ENCODE results near the gene PIP5KL1. TPM values are rescaled to one million over a fixed set of nuclear protein-coding genes. Genes with fewer than 3 reads are reported as not detected.

PIP5KL1 gene
- total RNA-seq, 1 experiment from 2014 or later, result 3.8 TPM

DNA sequence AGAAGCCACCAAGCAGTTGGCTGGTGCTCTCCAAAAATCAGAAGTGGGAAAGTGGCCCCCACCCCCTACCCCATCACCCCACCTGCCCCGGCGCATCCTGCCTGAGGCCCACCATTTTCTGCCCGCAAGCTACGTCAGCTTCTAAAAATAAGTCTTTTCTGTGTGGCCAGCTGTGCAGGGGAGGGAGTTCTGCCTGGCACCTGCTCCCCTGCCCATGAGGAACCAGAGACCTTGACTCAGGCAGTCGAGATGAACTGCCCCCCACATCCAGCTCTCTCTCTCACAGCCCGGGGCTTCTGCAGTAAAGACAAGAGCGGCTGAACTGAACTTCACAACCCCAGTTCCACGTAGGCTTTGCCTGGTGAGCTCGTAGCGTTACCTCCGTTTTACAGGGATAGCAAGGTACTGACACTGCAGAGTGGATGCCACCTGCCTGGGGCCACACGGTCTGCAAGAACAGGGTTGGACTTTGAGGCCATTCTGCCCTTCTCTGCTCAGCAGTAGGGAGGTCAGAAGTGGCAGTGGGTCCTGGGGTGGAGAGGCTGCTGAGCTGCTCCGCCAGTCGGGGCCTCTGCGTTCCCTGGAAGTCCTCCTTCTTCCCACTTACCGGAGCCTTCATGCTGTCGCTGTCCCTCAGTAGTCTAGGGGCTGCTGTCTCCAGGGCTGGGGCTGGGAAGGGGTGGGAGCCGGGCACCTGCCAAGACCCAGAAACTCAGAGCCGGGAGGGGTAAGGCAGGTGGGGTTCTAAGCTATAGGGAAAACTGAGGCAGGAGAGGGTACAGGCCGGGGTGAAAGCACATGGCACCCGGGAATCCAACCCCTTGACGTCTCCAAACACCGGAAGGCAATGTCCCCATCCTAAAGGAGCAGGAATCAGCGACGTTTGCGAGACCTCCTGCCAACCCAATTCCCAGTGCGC, 14.5 kb downstream of the PIP5KL1 start:
- DNase-seq (ENCODE audit: low spot score), result no peak

GRCh38 chr9:127915325-127915752, 15.2 kb downstream of the PIP5KL1 start:
- DNase-seq (ENCODE audit: low spot score), result no peak

- no peak for DNase-seq (ENCODE audit: low spot score)
Measured at GRCh38 chr9:127913682-127914081, 16.9 kb downstream of the PIP5KL1 start.

DNA sequence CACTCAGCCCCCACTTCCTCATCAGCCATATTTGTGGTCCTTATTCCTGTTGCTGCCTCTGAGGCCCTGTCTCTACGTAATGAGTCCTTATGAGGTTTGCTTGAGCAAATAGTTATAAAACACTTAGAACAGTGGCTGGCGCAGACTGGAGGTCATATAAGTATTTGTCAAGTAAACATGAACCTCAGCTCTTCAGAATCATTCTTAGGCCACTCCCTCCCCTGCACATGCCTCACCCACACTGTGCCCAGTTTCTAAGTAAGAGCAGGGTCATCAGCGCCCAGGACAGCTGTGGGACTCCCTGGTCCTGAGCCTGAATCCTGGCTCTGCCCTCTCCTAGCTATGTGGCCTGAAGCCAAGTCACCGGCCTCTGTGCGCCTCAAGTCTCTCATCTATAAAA, 17.7 kb downstream of the PIP5KL1 start:
- DNase-seq (ENCODE audit: low spot score), result peak; percentile 72

- no peak for DNase-seq (ENCODE audit: low spot score)
Measured at GRCh38 chr9:127912296-127912695, 18.3 kb downstream of the PIP5KL1 start.

- DNase-seq (ENCODE audit: low spot score), result peak; percentile 72
Measured at GRCh38 chr9:127910613-127911205, 19.9 kb downstream of the PIP5KL1 start.

GRCh38 chr9:127909839-127910273, 20.7 kb downstream of the PIP5KL1 start:
- DNase-seq (ENCODE audit: low spot score), result no peak

DNA sequence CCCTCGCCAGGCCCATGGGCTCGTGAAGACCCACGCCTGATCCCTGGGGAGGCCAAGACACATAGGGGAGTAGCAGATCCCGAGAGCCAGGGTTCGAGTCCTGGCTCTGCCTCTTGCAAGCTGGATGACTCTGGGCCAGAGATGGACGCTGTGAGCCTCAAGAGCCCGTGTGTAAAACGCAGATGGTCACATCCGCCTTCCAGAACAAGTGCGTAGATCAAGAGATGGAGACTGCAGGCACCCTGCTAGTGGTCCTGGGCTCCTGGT, 22.0 kb downstream of the PIP5KL1 start:
- no peak for DNase-seq (ENCODE audit: low spot score)

- no peak for DNase-seq (ENCODE audit: low spot score)
Measured at GRCh38 chr9:127907867-127908659, 22.5 kb downstream of the PIP5KL1 start.

DNA sequence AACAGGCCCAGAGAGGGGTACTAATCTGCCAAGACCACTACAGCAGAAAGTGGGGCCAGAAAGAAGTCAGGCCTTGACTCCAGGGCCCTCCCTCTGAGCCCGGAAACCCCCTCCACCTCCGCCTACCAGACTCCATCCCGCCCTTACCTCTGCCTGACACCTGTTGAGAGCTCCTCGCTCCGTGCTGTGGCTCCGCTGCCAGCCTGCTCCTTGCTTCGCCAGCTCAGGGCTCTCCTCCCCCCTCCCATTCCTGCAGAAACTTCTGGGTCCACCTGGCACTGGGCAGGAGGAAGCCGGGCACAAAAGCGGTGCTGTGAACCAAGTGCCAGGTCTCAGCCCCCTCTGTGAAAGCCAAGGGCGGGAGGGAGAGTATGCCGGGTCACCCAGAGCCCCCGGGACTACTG, 24.8 kb downstream of the PIP5KL1 start:
- no peak for DNase-seq (ENCODE audit: low spot score)

DNA sequence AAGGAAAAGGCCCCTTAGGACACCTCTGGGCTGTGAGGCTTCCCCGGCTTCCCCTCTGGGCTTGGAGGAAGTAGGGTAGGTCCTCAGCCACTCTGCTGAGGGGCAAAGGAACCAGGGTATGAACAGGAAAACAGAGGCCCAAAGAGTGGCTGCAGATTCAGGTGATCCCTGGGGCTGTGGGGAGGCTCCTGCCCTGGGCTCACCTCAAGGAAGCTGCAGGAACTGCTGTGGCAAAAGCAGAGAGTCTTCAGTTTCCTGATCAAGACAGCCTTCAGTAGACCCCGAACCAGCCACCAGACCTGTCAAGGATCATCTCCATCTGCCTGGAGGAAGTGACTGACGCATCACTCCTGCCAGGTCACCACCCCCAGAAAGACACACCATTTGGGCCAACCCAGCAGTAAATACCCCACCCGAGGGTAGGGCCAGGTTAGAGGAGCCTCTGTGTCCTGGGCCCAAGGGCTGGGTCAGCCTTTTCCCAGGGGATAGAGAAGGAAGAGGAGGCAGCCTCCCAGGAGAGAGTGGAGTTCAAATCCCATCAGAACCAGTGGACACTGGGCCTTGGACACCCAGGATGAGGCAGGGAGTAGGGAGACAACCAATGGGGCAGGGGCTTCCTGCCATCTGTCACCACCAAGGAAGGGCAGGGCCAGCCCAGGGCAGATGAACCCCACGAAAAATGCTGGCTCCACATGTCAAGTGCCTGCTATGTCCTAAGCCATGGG, 25.4 kb downstream of the PIP5KL1 start:
- no peak for DNase-seq (ENCODE audit: low spot score)

- no peak for DNase-seq (ENCODE audit: low spot score)
Measured at GRCh38 chr9:127904561-127905003, 26.0 kb downstream of the PIP5KL1 start.

GRCh38 chr9:127903557-127904475, 26.8 kb downstream of the PIP5KL1 start:
- peak; percentile 58 for DNase-seq (ENCODE audit: low spot score)

DNA sequence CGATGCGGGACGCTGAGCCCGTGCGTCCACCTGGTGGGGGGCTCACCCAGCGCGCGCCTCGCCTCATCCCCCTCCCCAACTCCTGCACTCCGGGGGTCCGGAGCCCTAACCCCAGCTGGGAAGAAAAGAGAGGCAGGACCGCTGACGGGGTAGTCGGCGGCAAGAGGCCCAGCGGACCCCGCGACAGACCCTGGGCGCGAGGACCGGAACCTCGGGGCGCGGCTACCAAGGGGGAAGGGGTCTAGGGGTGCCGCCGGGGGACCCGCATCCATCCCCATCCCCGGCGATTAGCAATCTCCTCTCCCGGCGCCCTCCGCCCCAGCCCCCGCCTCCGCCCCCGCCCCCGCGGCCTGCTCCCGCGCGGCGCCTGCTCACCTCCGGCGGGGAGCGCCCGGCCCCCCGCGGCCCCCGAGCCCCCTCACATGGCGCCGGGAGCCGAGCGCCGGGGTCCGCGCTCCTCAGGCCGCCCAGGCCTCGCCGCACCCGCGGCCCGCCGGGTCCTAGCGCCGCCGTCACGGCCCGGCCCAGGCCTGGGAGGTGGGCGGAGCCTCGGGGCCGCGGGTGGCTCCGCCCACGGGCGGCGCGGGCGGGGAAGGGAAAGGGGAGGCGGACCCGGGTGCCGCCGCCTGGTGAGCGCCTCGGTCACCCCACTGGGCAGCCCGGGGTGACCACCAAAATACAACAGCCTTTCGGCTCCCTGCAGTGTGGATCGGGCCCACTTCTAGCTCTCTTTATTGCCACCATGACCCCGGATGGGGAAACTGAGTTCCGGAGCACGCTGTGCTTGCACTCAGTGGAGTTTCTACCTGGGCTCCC, 31.2 kb downstream of the PIP5KL1 start, which contains the start of gene ST6GALNAC6:
Gene ST6GALNAC6 (minus strand): TSS at position 476 of the 816 bp plus-strand sequence. CDS start 1,622 bp downstream, outside the sequence.
- peak; percentile 77 for DNase-seq (ENCODE audit: low spot score)

DNA sequence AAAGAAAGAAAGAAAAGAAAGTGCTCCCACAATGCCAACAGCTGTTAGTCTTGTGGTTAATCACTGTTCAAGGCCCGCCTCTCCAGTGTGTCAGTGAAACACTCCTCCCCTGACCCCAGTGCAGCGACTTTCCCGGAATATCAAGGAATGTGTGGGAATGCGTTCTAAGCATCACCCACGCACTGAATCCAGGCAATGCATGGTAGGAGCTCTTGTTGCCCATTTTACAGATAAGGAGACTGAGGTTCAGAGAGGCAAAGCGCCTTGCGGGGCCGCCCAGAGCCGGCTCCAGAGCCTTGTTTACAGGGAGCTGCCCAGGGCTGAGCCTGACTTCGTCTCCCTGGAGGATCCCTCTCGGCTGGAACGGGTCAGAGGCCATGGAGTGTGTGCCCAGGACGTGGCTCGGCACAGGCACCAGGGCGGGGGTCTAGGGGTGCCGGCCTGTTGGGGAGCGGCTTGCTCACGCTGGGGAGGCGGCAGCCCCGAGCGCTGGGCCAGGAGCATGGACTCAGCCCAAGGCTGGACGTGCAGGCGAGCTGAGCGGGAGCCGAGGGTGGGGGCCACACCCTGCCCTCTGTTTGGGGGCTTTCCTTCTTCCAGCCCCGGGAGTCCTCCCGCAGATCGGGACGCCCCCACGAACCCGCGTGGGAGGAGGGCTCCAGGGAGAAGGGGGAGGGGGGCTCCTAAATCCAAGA, 32.0 kb downstream of the PIP5KL1 start:
- no peak for DNase-seq (ENCODE audit: low spot score)

DNA sequence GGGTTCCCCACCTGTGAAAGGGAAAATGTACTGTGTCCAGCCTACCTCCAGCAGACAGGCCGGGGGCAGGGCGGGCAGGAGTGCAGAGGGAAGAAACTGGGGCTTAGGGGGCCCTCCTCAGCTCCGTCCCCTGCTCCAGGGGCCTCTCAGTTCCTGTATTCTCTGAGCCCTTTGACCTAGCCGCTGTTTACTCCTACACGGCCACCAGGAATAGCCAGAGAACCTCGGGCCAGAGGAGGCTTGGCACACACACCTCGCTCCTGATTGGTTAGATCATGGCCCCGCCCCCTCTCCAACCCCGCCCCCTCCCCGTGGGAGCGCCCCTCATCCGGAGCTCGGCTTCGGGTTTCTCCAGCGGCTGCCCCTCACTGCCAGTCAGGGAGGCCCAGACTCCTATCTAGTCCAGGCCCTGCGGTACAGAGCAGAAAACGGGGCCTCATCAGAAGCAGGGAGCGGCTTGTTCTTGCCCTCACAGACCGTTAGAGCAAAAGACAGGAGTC, 33.3 kb downstream of the PIP5KL1 start:
- peak; percentile 48 for DNase-seq (ENCODE audit: low spot score)

DNA sequence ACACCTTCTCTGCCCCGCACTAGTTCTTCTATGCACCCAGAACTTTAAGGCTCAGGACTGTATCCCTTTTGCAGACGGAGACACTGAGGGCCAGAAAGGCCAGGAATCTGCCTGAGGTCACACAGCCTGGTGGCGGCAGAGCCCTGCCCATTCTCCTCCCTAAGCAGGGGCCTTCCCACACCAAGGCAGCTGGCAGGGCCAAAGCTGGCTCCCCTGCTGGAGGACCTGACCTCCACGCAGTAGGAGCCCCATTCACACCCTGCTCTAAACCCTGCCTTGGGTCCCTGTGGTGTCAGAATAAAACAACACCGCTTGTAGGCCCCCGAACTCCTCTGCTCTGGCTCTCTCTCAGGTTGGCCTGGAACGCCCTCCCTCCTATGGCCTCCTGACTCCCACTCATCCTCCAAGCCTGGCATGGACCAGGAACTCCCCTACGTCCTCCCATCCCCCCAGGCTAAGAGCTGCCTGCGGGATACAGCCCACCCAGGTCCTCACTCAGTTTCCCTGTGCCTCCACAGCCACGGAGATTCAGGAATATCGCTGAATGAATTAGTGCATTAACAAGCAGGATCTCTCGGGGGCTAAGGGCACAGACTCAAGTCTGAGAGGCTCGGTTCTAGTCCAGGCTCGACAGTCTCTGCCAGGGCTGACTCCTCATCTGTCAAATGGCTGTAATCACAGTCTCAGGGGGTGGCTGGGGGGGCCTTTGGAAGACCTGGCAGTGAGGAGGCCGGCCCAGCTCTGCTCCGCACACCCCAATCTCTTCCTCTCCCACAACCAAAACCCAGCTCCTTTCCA, 34.0 kb downstream of the PIP5KL1 start:
- no peak for DNase-seq (ENCODE audit: low spot score)

- no peak for DNase-seq (ENCODE audit: low spot score)
Measured at GRCh38 chr9:127895811-127896210, 34.8 kb downstream of the PIP5KL1 start.
